Liver (tissue), 9 donors: ENCODE results near the gene CCND1. TPM values are rescaled to one million over a fixed set of nuclear protein-coding genes. Genes with fewer than 3 reads are reported as not detected.

ENCODE experiments used
- DNase-seq: peaks from one replicate; pipeline ENCODE4 v3.0.0-alpha.2; 2017; ENCODE audit warnings: low spot score
- H3K27ac ChIP-seq, 2 donors: one replicate each; pipeline ENCODE4 v1.7.0; 2013; ENCODE audit warnings: inconsistent platforms in 2 of 2, low read length in 2 of 2, control low read depth in 1 of 2, low read depth in 1 of 2, mild to moderate bottlenecking in 1 of 2
- H3K27me3 ChIP-seq, 4 donors: one replicate each; pipeline versions ENCODE4 v1.6.1 to v1.7.0; 2013; ENCODE audit warnings: low read length in 3 of 4, inconsistent platforms in 1 of 4, mild to moderate bottlenecking in 1 of 4, moderate library complexity in 1 of 4; ENCODE audit not compliant: control insufficient read depth in 4 of 4, insufficient read depth in 4 of 4
- H3K36me3 ChIP-seq, 4 donors: one replicate each; pipeline versions ENCODE4 v1.6.1 to v1.7.0; 2013; ENCODE audit warnings: low read length in 3 of 4, mild to moderate bottlenecking in 3 of 4, low read depth in 1 of 4, moderate library complexity in 1 of 4; ENCODE audit not compliant: control insufficient read depth in 4 of 4, insufficient read depth in 3 of 4
- H3K4me1 ChIP-seq, 4 donors: one replicate each; pipeline versions ENCODE4 v1.6.1 to v1.7.0; 2013; ENCODE audit warnings: low read length in 3 of 4, mild to moderate bottlenecking in 3 of 4, moderate library complexity in 1 of 4; ENCODE audit not compliant: control insufficient read depth in 4 of 4, insufficient read depth in 4 of 4
- H3K4me3 ChIP-seq, 3 donors: one replicate each; pipeline versions ENCODE4 v1.6.1 to v1.7.0; 2013; ENCODE audit warnings: low read length in 3 of 3, control low read depth in 1 of 3, low read depth in 1 of 3, mild to moderate bottlenecking in 1 of 3
- H3K9ac ChIP-seq, 2 donors: one replicate each; pipeline ENCODE4 v1.7.0; 2013; ENCODE audit warnings: low read length in 2 of 2, mild to moderate bottlenecking in 2 of 2, moderate library complexity in 2 of 2, control low read depth in 1 of 2, low read depth in 1 of 2
- H3K9me3 ChIP-seq, 4 donors: one replicate each; pipeline versions ENCODE4 v1.6.1 to v1.7.0; 2013; ENCODE audit warnings: low read length in 3 of 4; ENCODE audit not compliant: control insufficient read depth in 4 of 4
- ATF3 ChIP-seq: IDR thresholded peaks from 2 replicates; pipeline ENCODE4 v1.6.1; 2016; ENCODE audit warnings: antibody characterized with exemption
- CTCF ChIP-seq: fragments of 150-350 bp; IDR thresholded peaks from 2 replicates; pipeline ENCODE4 v1.5.1; 2017; ENCODE audit warnings: improper control_type of control experiment, low read depth, low read length; ENCODE audit not compliant: missing input control
- EGR1 ChIP-seq, 2 donors: IDR thresholded peaks; 2 replicates each; pipeline ENCODE4 v1.6.1; 2016 to 2018; ENCODE audit warnings: antibody characterized with exemption in 2 of 2, low read depth in 2 of 2
- FOXA1 ChIP-seq: IDR thresholded peaks from 2 replicates; pipeline ENCODE4 v1.6.1; 2016; ENCODE audit warnings: antibody characterized with exemption
- FOXA2 ChIP-seq: IDR thresholded peaks from 2 replicates; pipeline ENCODE4 v1.6.1; 2016; ENCODE audit warnings: antibody characterized with exemption
- GABPA ChIP-seq, 2 donors: IDR thresholded peaks in 1 of 2; conservative IDR thresholded peaks in 1 of 2; 2 replicates each; pipeline ENCODE4 v1.6.1; 2016; ENCODE audit warnings: antibody characterized with exemption in 2 of 2, mild to moderate bottlenecking in 1 of 2, moderate library complexity in 1 of 2
- HNF4A ChIP-seq, 2 donors: conservative IDR thresholded peaks; 2 replicates each; pipeline ENCODE4 v1.6.1; 2016; ENCODE audit warnings: antibody characterized with exemption in 2 of 2, mild to moderate bottlenecking in 2 of 2
- HNF4G ChIP-seq: IDR thresholded peaks from 2 replicates; pipeline ENCODE4 v1.6.1; 2016; ENCODE audit warnings: antibody characterized with exemption
- JUND ChIP-seq, 2 donors: IDR thresholded peaks; 2 replicates each; pipeline ENCODE4 v1.6.1; 2016; ENCODE audit warnings: antibody characterized with exemption in 2 of 2
- MAX ChIP-seq: IDR thresholded peaks from 2 replicates; pipeline ENCODE4 v1.6.1; 2016; ENCODE audit warnings: antibody characterized with exemption
- NR2F2 ChIP-seq: IDR thresholded peaks from 2 replicates; pipeline ENCODE4 v1.6.1; 2016; ENCODE audit warnings: antibody characterized with exemption
- RAD21 ChIP-seq, 2 donors: IDR thresholded peaks; 2 replicates each; pipeline ENCODE4 v1.6.1; 2016; ENCODE audit warnings: antibody characterized with exemption in 2 of 2, mild to moderate bottlenecking in 2 of 2
- REST ChIP-seq: IDR thresholded peaks from 2 replicates; pipeline ENCODE4 v1.6.1; 2016; ENCODE audit warnings: antibody characterized with exemption, mild to moderate bottlenecking
- RXRA ChIP-seq, 2 donors: IDR thresholded peaks; 2 replicates each; pipeline ENCODE4 v1.6.1; 2017 to 2018; ENCODE audit warnings: antibody characterized with exemption in 2 of 2, mild to moderate bottlenecking in 1 of 2
- SP1 ChIP-seq: IDR thresholded peaks from 2 replicates; pipeline ENCODE4 v1.6.1; 2018; ENCODE audit warnings: antibody characterized with exemption, mild to moderate bottlenecking
- TAF1 ChIP-seq: conservative IDR thresholded peaks from 2 replicates; pipeline ENCODE4 v1.6.1; 2016; ENCODE audit warnings: antibody characterized with exemption, mild to moderate bottlenecking
- YY1 ChIP-seq: IDR thresholded peaks from 2 replicates; pipeline ENCODE4 v1.6.1; 2016; ENCODE audit warnings: antibody characterized with exemption, mild to moderate bottlenecking
- ZBTB33 ChIP-seq: IDR thresholded peaks from 2 replicates; pipeline ENCODE4 v1.6.1; 2016; ENCODE audit warnings: antibody characterized with exemption
- WGBS: extraction: QIAGEN DNeasy Blood & Tissue Kit; methylation state at CpG from one replicate; pipeline ENCODE4 v1.1.7; 2013; 5-methylcytosine and 5-hydroxymethylcytosine counted together
- polyA plus RNA-seq, 2 donors: library from polyadenylated mRNA; stranded (reverse) in 1 of 2; unstranded in 1 of 2; fragments of 200-250 nt in 1 of 2; fragments of >200 nt in 1 of 2; fragmentation: Nextera tagmentation in 1 of 2; extraction: Ambion mirVana in 1 of 2; gene quantifications; one replicate each; pipeline versions ENCODE4 v1.2.1 to v1.2.3, GENCODE V29; 2013 to 2015
- total RNA-seq, 2 donors: library from RNA; depleted of rRNA; stranded (reverse); fragments of >200 nt; gene quantifications; one replicate each; pipeline ENCODE4 v1.2.3, GENCODE V29; 2014
- donor health status: healthy.
- donor health status: healthy.
- donor health status: healthy.
- donor health status: healthy.
- donor health status: healthy.

Gene CCND1
- total and polyA plus RNA-seq, 4 donors = 28.9 to 100 (median 53.3) TPM

GRCh38 chr11:69700278-69701140, 59.6 kb downstream of the CCND1 start:
- Histone ChIP-seq H3K9me3 (no peaks in the 10 kb centered on the region), H3K9ac (no peak overlapping the region), H3K4me3 (no peak overlapping the region), H3K27ac (peak overlapping the region; percentile 35 to 55), H3K27me3 (peaks cover 0 to 16% (median 3%) of the 10 kb centered on the region in 4 donors), H3K4me1 (peaks cover 4 to 24% (median 13%) of the 10 kb centered on the region in 4 donors), H3K36me3 (no peaks in the 10 kb centered on the region)
- WGBS = 19% methylated on average over 20 of the region's 20 CpGs
- peak; percentile 36 for TF ChIP-seq HNF4G
- no peak for TF ChIP-seq MAX
- peak in 1 of 2 donors; percentile 68 for TF ChIP-seq GABPA (IDR thresholded peaks at IDR 0.05 in 1 of 2, conservative IDR thresholded peaks at IDR 0.05 in 1 of 2)
- no peak for TF ChIP-seq YY1
- TF ChIP-seq JUND (IDR thresholded peaks at IDR 0.05) = peak in 1 of 2 donors; percentile 86
- TF ChIP-seq ATF3 = peak; percentile 27
- peak; percentile 62 for TF ChIP-seq NR2F2
- TF ChIP-seq ZBTB33 = peak; percentile 56
- peak; percentile 78 for TF ChIP-seq FOXA2
- TF ChIP-seq SP1 = peak; percentile 86
- no peak for TF ChIP-seq CTCF
- TF ChIP-seq TAF1 = no peak
- peak; percentile 29 for TF ChIP-seq FOXA1
- peak; percentile 72 to 78 for TF ChIP-seq HNF4A (conservative IDR thresholded peaks at IDR 0.05)
- TF ChIP-seq REST = peak; percentile 41
- peak; percentile 98 to 99 for TF ChIP-seq RXRA (IDR thresholded peaks at IDR 0.05)
- TF ChIP-seq RAD21 (IDR thresholded peaks at IDR 0.05) = peak; percentile 30 to 54
- TF ChIP-seq EGR1 (IDR thresholded peaks at IDR 0.05; ENCODE audit: low read depth in 2 of 2) = peak in 1 of 2 donors; percentile 47
- DNase-seq = peak; percentile 70
